GM21515 (cell line): ENCODE measurements around the gene OS9.

ENCODE experiments used
- ATAC-seq: cut with Tn5 transposase; IDR thresholded peaks from one replicate; pipeline ENCODE4 v1.9.1; 2021; ENCODE audit not compliant: unreplicated experiment

OS9 gene

DNA sequence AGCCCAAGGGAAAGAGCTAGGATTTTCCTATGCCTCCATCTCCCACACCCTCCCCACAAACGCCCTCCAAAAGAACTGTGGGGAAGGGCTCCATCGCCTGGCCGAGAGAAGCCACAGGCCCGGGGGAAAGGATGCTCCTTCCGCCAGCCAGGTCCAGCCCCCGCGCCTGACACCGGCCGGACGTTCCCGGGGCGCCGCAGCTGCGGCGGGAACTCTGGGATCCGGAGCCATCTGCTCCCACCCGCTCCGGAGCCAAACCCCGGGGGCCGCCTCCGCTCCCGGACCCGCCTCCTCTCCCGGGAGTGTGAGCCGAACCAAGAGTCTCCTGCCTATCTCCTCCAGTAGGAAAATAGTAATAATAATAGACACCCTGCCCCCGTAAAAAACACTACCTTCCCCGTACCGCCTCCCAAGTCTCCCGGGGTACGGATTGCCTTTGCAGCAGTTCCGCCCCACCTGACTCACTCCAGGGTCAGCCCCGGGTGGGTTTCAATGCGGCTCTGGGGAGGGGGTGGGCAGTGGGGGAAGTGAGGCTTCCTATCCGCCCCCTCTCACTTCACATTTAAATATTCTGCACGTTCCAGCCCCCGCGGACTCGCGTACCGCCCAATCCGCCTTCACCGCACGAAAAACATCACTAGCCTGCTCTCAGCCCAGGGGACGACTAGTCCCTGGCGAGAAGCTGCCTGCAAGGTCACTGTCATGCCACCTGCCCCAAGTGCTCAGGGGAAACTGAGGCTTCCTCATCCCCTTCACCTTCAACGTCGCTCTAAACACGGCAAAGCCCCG, 42.2 kb downstream of the OS9 start:
- ATAC-seq = no peak

DNA sequence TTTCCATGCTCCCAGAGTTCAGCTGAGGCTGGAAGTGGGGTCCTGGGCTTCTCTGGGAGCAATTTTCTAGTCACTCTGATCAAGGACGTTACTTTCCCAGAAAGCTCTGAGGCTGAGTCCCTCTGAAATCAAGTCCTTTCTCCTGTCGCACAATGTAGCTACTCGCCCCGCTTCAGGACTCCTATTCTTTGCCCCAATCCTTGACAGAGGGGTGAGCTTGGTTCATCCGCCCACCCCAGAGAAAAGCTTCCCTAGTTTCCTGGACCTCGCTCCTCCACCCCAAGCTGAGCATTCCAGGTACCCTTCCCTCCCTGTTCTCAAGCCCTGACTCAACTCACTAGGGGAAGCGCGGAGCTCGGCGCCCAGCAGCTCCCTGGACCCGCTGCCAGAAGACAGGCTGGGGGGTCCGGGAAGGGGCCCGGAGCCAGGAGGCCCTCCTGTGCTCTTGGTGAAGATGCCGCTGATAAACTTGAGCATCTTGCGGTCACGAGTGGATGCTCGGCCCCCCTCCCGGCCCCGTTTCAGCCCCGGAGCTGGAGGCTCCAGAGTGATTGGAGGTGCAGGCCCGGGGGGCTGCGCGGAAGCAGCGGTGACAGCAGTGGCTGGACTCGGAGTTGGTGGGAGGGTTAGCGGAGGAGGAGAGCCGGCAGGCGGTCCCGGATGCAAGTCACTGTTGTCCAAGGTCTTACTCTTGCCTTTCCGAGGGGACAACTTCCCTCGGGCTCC, 43.0 kb downstream of the OS9 start:
- ATAC-seq = no peak

DNA sequence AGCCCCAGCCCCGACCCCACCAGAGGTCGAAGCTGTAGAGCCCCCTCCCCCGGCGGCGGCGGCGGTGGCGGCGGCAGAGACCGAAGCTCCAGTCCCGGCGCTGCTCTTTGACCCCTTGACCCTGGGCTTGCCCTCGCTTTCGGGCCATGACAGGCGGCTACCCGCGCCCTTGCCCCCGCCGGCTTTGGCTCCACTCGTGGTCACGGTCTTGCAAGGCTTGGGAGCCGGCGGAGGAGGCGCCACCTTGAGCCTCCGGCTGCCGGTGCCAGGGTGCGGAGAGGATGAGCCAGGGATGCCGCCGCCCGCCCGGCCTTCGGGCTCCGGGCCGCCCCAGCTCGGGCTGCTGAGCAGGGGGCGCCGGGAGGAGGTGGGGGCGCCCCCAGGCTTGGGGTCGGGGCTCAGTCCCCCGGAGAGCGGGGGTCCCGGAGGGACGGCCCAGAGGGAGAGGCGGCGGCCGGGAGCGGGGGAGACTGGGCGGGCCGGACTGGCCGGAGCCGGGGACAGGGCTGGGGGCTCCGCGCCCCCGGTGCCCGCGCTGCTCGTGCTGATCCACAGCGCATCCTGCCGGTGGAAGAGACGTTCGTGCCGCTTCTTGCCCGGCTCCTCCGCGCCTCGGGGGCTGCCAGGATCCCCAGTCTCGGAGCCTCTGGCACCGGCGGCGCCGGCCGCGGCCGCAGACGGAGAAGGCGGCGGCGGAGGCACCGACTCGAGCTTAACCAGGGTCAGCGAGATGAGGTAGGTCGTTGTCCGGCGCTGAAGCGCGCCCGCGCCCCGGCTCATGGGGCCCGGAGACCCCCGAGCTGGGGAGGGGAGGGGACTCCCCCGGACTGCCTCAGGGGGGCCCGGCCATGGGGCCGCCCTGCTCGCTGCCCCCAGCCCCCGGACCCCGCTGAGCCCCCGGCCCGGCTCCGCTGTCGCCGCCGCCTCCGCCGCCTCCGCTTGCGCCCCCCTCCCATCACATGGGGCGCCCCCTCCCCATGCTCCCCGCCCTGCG, 43.8 kb downstream of the OS9 start:
- ATAC-seq = no peak

DNA sequence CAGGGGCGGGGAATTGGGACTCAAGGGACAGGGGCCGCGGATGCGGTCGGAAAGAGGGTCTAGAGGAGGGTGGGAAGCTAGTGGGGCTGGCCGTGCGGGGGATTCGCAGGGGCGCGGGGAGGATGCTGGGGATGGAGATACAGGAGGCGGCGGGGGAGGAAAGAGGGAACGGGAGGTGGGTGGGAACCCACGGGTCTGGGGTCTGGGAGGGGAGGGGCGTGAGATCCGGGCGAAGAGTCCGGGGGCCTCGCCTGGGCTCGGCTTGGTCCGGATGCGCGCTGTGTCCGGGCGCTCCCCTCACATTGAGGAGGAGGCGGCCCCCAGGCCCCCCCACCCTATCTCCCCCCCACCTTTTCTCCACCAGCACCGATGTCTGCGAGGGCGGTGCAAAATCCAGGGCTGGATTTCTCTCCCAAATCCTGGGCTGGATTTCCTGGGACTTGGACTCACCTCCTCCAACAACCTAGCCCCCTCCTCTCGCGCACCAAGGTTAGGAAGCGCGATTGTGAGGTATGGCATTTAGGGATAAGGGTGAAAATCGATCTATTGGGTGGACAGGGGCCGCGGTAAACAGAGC, 44.8 kb downstream of the OS9 start, which contains the start of gene AGAP2:
AGAP2 (minus strand) TSS at position 82 of the 577 bp plus-strand sequence. CDS start 496 bp downstream, outside the sequence.
- ATAC-seq = no peak

DNA sequence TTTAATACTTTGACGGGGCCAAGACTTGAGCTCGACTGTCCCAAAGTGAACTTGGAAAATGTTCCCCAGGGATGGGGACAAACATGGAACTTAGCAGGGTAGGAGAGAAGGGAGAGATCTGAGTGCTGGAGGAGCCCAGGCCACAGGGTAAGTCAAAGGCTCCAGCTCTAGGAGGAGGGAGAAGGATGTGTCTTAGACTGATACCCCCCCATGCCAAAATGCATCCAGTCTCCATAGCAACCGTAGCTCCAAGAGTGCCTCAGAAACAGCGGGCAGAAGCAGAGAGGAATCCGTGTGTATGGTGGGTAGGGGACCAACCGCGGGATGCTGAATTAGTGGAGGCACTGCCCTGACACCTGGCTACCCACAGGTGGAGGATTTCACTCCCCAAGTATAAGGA, 45.5 kb downstream of the OS9 start:
- no peak for ATAC-seq

DNA sequence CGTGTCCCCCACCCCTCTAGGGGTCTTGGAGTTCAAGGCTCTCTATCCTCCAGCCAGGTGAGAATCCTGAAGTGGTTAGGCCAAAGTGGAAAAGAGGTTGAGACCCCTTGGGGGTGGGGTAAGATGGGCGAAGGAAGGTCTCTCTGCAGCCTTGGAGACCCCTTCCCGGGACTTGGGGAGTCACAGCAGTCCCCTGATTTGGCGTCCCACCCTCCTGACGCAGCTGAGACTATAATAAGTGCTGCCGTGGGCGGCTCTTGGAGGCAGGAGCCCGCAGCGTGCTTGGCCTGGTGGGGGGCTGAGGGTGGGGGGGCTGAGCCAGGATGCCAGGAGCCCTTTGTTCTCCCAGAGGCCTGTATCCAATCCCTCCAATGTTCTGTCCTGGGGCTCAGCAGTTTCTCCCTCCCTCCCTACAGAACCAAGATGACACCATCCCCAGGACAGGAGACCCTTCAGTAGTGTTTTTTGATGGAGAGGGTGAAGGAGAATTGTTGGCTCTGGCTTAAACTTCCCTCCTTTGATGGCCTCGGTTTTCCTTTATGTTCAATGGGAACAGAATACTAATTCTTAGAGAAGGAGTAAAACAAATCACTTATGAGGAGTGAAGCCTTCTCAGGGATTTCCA, 46.1 kb downstream of the OS9 start:
- ATAC-seq = no peak

DNA sequence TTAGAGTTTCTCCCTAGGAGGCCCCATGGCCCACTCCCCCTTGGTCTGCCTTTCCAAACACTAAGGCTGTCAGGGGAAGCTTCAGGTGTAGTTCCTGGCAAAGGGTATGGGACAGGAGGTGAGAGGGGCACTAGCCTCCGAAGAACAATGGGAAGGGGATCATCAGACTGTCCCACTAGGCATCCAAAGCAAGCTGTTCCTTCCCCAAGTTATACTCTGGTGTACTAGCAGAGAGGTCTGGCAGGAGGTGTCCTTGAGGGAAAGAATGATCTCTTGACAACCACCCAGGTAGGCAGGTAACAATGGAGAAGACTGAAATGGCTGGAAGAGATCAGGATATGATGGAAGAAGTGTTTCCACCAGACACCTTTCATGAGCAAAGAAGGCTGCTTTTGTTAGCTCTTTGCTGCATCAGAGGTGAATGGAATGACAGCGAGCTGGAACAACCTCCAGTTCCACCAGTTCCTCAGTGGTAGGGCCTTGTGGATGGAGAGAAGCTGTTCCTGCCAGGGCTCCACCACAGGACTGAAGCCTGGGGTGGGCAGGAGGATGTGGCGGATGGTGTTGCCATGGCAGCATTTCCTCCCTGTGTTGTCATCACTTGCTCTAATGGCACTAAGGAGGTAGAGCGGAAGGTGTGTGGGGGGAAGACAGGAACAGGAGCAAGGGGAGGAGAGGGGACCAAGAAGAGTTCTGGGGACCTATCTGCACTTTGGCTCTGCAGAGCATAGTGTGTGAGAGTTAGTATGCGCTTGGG, 46.9 kb downstream of the OS9 start:
- ATAC-seq = peak; percentile 52

DNA sequence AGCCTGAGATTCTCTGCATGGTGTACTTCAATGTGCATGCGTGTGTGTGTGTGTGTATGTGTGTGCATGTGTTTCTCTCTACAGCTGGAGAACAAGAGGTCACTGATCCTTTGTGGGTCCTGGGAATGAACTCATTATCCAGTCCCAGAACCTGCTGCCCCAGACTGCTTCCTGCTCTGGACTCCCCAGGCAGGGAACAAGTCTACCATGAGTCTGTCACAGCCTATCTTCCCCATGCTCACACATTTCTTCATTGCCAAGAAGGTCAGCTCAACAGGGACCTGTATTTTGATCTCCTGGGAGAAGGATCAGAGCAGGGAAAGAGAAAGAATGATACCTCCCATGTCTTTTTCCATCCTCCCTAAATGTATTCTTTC, 47.5 kb downstream of the OS9 start:
- no peak for ATAC-seq

DNA sequence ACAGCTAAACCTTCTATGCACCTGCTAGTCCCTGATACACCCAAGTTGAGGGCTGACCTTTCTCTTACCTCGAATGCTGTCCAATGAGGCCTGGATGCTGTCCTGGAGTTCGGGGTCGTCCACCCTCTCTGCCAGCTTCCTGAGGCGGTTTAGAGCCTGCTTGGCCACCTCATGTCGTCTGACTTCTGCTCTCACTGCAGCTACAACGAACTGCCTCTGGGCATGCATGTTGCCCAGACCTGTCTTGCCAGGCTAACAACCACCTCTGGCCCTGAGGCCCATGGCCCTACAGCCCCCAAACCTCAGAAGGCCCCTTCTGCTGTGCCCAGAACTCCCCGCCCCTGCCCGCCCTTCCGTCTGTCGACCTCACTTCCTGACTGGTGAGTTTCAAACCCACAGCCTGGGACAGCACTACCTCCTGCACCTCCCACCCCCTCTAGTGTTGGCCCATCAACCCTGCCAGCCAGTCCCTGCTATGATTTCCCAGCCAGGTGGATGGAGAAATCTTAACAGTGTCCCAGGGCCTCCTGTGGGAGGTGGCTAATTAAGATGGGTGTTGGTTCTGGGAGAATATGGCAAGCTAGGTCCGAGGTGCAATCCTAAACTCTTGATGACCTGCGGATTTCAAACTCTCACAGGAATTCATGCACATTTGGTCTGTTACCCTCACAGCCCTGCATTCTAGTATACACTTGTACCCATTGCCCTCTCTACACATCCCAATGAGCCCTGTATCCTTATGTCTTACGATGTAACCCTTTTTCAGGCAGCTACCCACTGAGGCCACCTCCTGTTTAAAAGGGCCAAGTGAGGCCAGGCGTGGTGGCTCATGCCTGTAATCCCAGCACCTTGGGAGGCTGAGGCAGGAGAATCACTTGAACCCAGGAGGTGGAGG, 48.2 kb downstream of the OS9 start:
- ATAC-seq = peak; percentile 58

DNA sequence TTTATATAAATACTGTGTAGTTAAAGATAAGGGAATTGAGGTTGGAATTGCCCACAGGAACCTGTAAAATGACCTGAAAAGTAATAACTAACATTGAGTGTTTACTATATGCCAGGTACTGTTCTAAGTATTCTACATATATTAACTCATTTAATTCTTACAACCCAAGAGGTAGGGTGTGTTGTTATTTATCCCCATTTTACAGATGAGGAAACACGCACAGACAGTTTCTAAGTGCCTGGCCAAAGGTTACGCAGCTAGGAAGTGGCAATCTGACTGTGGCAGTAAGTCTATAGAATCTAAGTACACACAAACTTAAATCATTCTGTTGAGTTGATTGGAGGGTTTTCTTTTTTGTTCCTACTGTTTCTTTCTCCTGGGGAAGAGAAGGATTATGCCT, 49.8 kb downstream of the OS9 start:
- no peak for ATAC-seq

DNA sequence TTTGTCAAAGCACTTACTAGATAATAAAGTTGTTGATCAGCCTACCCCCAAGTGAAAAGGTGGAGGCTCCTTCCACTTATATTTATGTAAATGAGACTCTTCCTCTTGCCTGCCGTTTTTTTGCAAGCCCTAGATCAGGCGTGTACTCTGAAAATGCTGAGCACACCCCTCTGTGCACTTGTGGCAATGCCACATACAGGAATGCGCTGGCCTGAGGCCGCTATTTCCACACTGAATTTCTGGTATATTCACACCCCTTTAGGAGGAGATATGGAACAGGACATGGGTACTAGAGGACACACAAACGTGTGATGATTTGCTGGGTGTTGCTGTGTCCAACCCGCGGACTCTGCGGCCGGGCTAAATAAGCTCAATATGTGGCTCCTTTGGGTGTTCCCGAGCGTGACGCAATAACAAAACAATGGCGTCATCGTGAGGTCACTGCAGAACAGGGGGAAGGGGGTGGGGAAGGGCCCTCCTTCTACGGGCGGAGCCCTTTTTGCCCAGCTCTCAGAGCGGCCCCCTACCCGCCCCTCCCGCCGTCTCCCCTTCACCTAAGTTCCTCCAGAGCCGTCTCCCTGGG, 50.4 kb downstream of the OS9 start:
- ATAC-seq = peak; percentile 31

DNA sequence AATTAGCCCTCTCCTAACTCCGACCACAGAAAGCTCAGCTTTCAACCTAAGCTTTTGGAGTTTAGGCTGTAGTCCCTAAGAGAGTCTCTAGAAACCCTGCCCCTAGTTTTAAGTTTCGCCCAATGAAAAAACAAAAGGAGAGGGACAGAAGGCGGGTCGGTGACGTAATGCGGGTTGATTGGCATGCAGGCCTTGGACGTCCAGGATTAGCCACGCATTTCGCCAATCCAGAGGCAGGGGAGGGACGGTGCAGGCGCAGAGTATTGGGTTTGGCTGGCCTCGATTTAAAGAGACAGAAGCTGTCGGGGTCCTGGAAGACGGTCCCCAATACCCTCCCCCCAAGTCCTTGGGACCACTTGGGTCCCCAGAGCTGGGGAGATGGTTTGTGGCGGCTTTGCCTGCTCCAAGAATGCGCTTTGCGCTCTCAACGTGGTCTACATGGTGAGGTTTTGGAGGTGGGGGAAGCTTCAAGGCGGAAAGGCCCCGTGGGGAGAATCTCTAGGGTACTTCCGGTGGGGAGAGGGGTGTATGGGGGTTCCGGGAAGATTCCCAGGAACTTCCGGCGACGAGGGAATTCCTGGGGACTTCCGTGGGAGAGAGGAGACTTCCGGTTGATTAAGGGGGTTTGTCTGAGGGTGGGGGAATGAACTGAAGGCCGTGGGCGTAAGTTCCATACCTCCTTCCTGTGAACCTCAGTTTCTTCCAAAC, 51.0 kb downstream of the OS9 start, which contains the start of gene TSPAN31:
TSPAN31 (plus strand) TSS at position 263 of the 708 bp plus-strand sequence; CDS start at position 379, 116 bp downstream.
- ATAC-seq = peak; percentile 74

DNA sequence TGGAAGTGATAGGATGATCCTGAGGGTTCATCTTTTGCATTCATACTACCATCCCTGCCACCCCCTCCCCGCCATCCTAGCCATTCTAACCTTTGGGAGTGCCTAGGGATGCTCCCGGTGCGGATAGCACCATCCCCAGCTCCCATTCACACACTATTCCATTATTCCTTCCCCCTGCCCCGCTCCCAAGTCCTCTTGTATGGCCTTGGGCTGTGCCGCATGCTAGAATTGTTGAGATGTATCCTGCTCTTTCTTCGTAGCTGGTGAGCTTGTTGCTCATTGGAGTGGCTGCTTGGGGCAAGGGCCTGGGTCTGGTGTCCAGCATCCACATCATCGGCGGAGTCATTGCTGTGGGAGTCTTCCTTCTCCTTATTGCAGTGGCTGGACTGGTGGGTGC, 51.6 kb downstream of the OS9 start:
- ATAC-seq = no peak

DNA sequence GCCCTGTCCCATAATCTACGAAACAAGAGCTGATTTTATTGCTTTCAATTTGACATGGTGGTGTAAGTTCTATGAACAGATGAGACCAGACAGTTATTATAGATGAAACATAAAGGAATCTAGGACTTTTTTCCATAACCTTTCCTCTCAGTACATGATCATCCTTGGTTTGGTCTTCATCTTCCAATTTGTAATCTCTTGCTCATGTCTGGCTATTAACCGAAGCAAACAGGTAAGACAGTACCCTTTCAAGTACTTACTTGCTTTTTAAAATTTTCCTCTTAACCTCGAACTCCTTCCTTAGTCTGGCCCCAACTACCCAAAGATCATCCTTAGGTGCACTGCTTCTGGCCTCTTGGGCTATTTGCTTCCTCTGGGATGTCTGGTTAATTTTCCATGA, 52.1 kb downstream of the OS9 start:
- ATAC-seq = no peak

DNA sequence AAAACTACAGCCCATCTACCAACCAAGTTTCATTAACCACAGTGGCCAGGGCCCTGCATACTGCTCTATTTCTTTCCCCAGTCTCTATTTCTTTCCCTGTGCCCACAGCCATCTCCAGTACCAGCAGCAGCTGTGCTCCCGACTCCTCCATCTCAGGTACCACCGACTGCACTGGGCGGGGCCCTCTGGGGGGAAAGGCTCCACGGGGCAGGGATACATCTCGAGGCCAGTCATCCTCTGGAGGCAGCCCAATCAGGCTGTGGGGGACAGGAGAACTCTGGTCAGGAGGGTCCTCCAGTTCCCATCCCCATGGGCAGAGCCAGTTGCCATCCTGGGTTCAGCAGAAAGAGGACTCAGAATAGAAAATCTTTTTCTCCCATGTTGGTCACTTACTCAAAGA, 55.1 kb downstream of the OS9 start:
- no peak for ATAC-seq

DNA sequence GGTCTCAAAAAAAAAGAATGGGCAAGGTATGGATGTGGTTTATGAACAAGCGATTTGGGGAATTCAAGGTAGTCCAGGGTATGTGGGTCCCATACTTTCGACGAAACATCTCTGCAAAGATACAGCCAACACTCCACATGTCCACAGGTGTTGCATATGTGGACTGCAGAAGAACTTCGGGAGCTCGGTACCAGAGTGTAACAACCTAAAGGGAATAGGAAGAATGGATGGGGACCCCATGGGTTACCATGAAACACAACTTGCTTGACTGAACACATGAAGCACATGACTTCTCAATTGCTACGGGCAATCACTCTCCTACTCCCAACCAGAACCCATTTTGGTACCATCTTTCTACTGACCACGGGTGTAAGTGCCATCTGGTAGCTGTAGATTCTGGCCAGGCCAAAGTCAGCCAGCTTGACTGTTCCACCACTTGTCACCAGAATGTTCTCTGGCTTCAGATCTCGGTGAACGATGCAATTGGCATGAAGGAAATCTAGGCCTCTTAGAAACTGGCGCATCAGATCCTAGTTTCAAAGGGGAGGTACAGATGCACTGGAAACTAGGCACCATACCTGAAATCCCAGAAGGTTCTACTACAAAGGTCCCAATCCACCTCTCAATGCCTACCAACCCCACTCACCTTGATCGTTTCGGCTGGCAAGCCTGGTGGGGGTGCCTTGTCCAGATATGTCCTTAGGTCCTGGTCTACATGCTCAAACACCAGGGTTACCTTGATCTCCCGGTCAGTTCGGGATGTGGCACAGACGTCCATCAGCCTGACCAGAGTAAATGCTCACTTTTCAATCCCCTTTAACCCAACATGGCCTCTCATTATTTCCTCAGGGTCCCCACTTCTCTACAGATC, 56.9 kb downstream of the OS9 start:
- no peak for ATAC-seq

DNA sequence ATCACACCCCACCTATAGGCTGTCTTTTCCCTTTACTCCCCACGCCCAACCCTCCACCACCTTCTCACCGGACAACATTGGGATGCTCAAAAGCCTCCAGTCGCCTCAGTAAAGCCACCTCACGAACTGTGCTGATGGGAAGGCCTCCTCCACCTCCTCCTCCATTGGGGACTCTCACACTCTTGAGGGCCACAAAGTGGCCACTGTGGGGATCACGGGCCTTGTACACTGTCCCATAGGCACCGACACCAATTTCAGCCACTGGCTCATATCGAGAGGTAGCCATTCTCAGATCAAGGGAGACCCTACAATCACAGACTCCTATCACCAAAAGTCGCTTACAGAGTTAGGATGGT, 57.5 kb downstream of the OS9 start:
- ATAC-seq = no peak
